ENCODE results near the gene CDX2. TPM values are rescaled to one million over a fixed set of nuclear protein-coding genes. Genes with fewer than 3 reads are reported as not detected.

Gene CDX2
- total RNA-seq, 4 donors from 2014 or later: 0.17 TPM; not detected in 3

GRCh38 chr13:28001049-28001448 is 31.9 kb upstream of the CDX2 start:
- DNase-seq (ENCODE audit: extremely low spot score): no peak
- intact Hi-C loops (cut with DNase I): no loop called here
- H3K4me3 ChIP-seq: no peak overlapping the region
- H3K9me3 ChIP-seq: no peaks in the 10 kb centered on the region
- H3K27me3 ChIP-seq: no peaks in the 10 kb centered on the region
- 60% methylated on average over 2 of the region's 11 CpGs for WGBS
- TF ChIP-seq POLR2A (IDR thresholded peaks at IDR 0.05; ENCODE audit: low read depth) (no peak), EP300 (IDR thresholded peaks at IDR 0.05) (no peak), POLR2AphosphoS5 (IDR thresholded peaks at IDR 0.05) (no peak)
- TF ChIP-seq, protein P1, sequence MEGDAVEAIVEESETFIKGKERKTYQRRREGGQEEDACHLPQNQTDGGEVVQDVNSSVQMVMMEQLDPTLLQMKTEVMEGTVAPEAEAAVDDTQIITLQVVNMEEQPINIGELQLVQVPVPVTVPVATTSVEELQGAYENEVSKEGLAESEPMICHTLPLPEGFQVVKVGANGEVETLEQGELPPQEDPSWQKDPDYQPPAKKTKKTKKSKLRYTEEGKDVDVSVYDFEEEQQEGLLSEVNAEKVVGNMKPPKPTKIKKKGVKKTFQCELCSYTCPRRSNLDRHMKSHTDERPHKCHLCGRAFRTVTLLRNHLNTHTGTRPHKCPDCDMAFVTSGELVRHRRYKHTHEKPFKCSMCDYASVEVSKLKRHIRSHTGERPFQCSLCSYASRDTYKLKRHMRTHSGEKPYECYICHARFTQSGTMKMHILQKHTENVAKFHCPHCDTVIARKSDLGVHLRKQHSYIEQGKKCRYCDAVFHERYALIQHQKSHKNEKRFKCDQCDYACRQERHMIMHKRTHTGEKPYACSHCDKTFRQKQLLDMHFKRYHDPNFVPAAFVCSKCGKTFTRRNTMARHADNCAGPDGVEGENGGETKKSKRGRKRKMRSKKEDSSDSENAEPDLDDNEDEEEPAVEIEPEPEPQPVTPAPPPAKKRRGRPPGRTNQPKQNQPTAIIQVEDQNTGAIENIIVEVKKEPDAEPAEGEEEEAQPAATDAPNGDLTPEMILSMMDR (IDR thresholded peaks at IDR 0.05): no peak
- no peaks in the 10 kb centered on the region for H3K36me3 ChIP-seq
- no peaks in the 10 kb centered on the region for H3K4me1 ChIP-seq
- H3K27ac ChIP-seq (replicated peaks in 1 of 4): no peak overlapping the region

- DNase-seq (ENCODE audit: extremely low spot score): no peak
- H3K27me3 ChIP-seq: no peaks in the 10 kb centered on the region
- no peaks in the 10 kb centered on the region for H3K9me3 ChIP-seq
- intact Hi-C loops (cut with DNase I): no loop called here
- no peaks in the 10 kb centered on the region for H3K36me3 ChIP-seq
- H3K4me3 ChIP-seq: no peak overlapping the region
- H3K27ac ChIP-seq (replicated peaks in 1 of 4): no peak overlapping the region
- TF ChIP-seq POLR2A (IDR thresholded peaks at IDR 0.05; ENCODE audit: low read depth) (no peak), EP300 (IDR thresholded peaks at IDR 0.05) (no peak), POLR2AphosphoS5 (IDR thresholded peaks at IDR 0.05) (no peak)
- TF ChIP-seq, protein P1 (IDR thresholded peaks at IDR 0.05): no peak
- WGBS: 45% methylated on average over 5 of the region's 5 CpGs
- no peaks in the 10 kb centered on the region for H3K4me1 ChIP-seq
Observed at GRCh38 chr13:28000567-28000966, 31.5 kb upstream of the CDX2 start.

DNA sequence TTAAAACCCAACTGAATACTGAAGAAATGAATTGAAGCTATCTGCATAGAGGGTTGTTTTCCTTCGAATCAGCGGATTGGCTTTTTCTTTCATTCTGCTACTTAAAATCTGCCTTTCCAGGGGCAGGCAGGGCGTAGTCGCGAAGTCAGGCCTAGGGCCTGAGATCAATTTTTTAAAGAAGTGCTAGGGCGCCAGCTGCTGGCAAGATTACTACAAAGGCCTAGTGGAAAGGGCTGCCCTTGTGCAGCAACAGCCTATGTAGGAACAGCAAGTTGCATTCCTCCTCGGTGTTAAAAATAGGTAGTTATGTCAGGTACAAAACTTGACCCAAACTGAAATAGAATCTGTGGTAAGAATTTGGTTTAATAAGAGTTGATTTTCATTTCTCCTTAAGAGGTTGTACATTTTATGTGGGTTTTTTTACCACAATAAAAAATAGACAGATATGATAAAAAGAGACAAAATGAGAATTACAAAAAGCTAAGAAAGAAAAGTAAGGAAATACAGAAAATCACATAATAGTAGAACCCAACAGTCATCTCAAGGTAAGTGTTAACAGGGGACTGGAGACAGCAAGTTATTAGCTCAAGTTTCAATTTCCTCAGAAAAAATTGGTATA is 28.9 kb upstream of the CDX2 start:
- no peak overlapping the region for H3K4me3 ChIP-seq
- H3K4me1 ChIP-seq: no peaks in the 10 kb centered on the region
- no peak for TF ChIP-seq EP300 (IDR thresholded peaks at IDR 0.05)
- TF ChIP-seq, protein P1 (IDR thresholded peaks at IDR 0.05): peak in 1 of 3 experiments; percentile 39
- no peak for DNase-seq (ENCODE audit: extremely low spot score)
- H3K27me3 ChIP-seq: no peaks in the 10 kb centered on the region
- intact Hi-C loops (cut with DNase I): no loop called here
- H3K27ac ChIP-seq (replicated peaks in 1 of 4): no peak overlapping the region
- no peaks in the 10 kb centered on the region for H3K9me3 ChIP-seq
- H3K36me3 ChIP-seq: no peaks in the 10 kb centered on the region
- WGBS: 59% methylated on average over 7 of the region's 7 CpGs

GRCh38 chr13:27991881-27992280 is 22.8 kb upstream of the CDX2 start:
- Histone ChIP-seq H3K27me3 (peaks cover 0 to 33% (median 0%) of the 10 kb centered on the region in 4 donors), H3K36me3 (no peaks in the 10 kb centered on the region), H3K9me3 (no peaks in the 10 kb centered on the region), H3K4me1 (no peaks in the 10 kb centered on the region), H3K27ac (replicated peaks in 1 of 4) (no peak overlapping the region), H3K4me3 (no peak overlapping the region)
- DNase-seq (ENCODE audit: extremely low spot score): no peak
- TF ChIP-seq POLR2A (IDR thresholded peaks at IDR 0.05; ENCODE audit: low read depth) (no peak), POLR2AphosphoS5 (IDR thresholded peaks at IDR 0.05) (no peak), EP300 (IDR thresholded peaks at IDR 0.05) (no peak)
- TF ChIP-seq, protein P1 (IDR thresholded peaks at IDR 0.05): no peak
- intact Hi-C loops (cut with DNase I): no loop called here
- 73% methylated on average over 6 of the region's 6 CpGs for WGBS

- Histone ChIP-seq H3K4me1 (no peaks in the 10 kb centered on the region), H3K36me3 (no peaks in the 10 kb centered on the region), H3K4me3 (no peak within 1 kb of the TSS), H3K27ac (replicated peaks in 1 of 4) (no peak within 1 kb of the TSS), H3K27me3 (peaks cover 0 to 62% (median under 1%) of the 10 kb centered on the region in 4 donors), H3K9me3 (no peaks in the 10 kb centered on the region)
- TF ChIP-seq EP300 (IDR thresholded peaks at IDR 0.05) (no peak), POLR2AphosphoS5 (IDR thresholded peaks at IDR 0.05) (no peak), POLR2A (IDR thresholded peaks at IDR 0.05; ENCODE audit: low read depth) (no peak)
- TF ChIP-seq, protein P1 (IDR thresholded peaks at IDR 0.05): no peak
- DNase-seq (ENCODE audit: extremely low spot score): no peak
- 71% methylated on average over 11 of the region's 11 CpGs for WGBS
- intact Hi-C loops (cut with DNase I): loop anchor here (10.0 kb wide), 1 partner anchor 454 kb away; no protein-coding TSS in a partner anchor
Observed at GRCh38 chr13:27988520-27988919, 19.4 kb upstream of the CDX2 start, which contains the start of gene URAD. Gene URAD (minus strand): TSS chr13:27988693. CDS start chr13:27988637, 56 bp downstream.

Data from esophagus muscularis mucosa (tissue), 4 donors.